Spleen (tissue), 11 donors: ENCODE data around the gene NUDCD2. TPM values are rescaled to one million over a fixed set of nuclear protein-coding genes. Genes with fewer than 3 reads are reported as not detected.

Experiments used
- DNase-seq: peaks from one replicate; pipeline ENCODE4 v3.0.0-alpha.2; 2020
- H3K27ac ChIP-seq, 8 donors: fragments of 200-600 bp; sonication (generic) in 7 of 8; 1 replicate in 4 of 8; 2 replicates in 4 of 8; pipeline versions ENCODE4 v1.5.0 to v1.8.0; 2016 to 2021; ENCODE audit warnings: inconsistent platforms in 4 of 8, mild to moderate bottlenecking in 4 of 8, moderate library complexity in 1 of 8
- H3K27me3 ChIP-seq, 7 donors: fragments of 200-600 bp; sonication (generic) in 6 of 7; replicated peaks in 1 of 7; 1 replicate in 4 of 7; 2 replicates in 3 of 7; pipeline versions ENCODE4 v1.5.0 to v1.8.0; 2016 to 2021; ENCODE audit warnings: inconsistent platforms in 3 of 7, mild to moderate bottlenecking in 1 of 7
- H3K36me3 ChIP-seq, 6 donors: fragments of 200-600 bp; sonication (generic) in 5 of 6; 1 replicate in 4 of 6; 2 replicates in 2 of 6; pipeline versions ENCODE4 v1.5.0 to v1.8.0; 2016 to 2021; ENCODE audit warnings: inconsistent platforms in 2 of 6
- H3K4me1 ChIP-seq, 6 donors: fragments of 200-600 bp; sonication (generic) in 5 of 6; 1 replicate in 3 of 6; 2 replicates in 3 of 6; pipeline versions ENCODE4 v1.5.0 to v1.8.0; 2016 to 2021; ENCODE audit warnings: inconsistent platforms in 3 of 6
- H3K4me3 ChIP-seq, 8 donors: fragments of 200-600 bp; sonication (generic) in 7 of 8; 1 replicate in 4 of 8; 2 replicates in 4 of 8; pipeline versions ENCODE4 v1.5.0 to v1.8.0; 2016 to 2021; ENCODE audit warnings: inconsistent platforms in 4 of 8, mild to moderate bottlenecking in 4 of 8, moderate library complexity in 2 of 8
- H3K9me3 ChIP-seq, 8 donors: fragments of 200-600 bp; sonication (generic) in 7 of 8; 1 replicate in 4 of 8; 2 replicates in 4 of 8; pipeline versions ENCODE4 v1.5.0 to v1.8.0; 2016 to 2021; ENCODE audit warnings: inconsistent platforms in 4 of 8
- CTCF ChIP-seq, 11 experiments: fragments of 200-600 bp in 7 of 11; fragments of 450-650 bp in 4 of 11; sonication (generic) in 4 of 11; IDR thresholded peaks in 8 of 11; conservative IDR thresholded peaks in 3 of 11; 1 replicate in 7 of 11; 2 replicates in 4 of 11; pipeline versions ENCODE4 v1.4.0 to v1.8.0; 2016 to 2021; ENCODE audit warnings: antibody characterized with exemption in 11 of 11, inconsistent platforms in 4 of 11, mild to moderate bottlenecking in 1 of 11
- POLR2A ChIP-seq, 3 donors: fragments of 450-650 bp; IDR thresholded peaks; one replicate each; pipeline ENCODE4 v1.5.1; 2017; ENCODE audit warnings: antibody characterized with exemption in 3 of 3, mild to moderate bottlenecking in 1 of 3
- POLR2AphosphoS5 ChIP-seq, 3 donors: sonication (generic); formaldehyde crosslinking; IDR thresholded peaks; one replicate each; pipeline ENCODE4 v1.5.1; 2017; ENCODE audit warnings: antibody characterized with exemption in 3 of 3
- WGBS, 5 donors: extraction: QIAGEN DNeasy Blood & Tissue Kit in 3 of 5; methylation state at CpG; one replicate each; pipeline versions ENCODE4 v1.1.5 to v1.1.7; 2013 to 2018; 5-methylcytosine and 5-hydroxymethylcytosine counted together
- intact Hi-C: fragments of 100-400 bp; cut with DNase I; formaldehyde crosslinking; loops from one replicate; pipeline ENCODE4 v1.15.0; 2023; ENCODE audit warnings: low total_unique reads
- polyA plus RNA-seq, 3 donors: library from polyadenylated mRNA; stranded (reverse); fragments of 200-250 nt; gene quantifications; one replicate each; pipeline ENCODE4 v1.2.1, GENCODE V29; 2013
- total RNA-seq, 7 donors: library from RNA; depleted of rRNA in 3 of 7; stranded (reverse); fragments of >200 nt in 3 of 7; fragmentation: NEBNext Ultra II Directional in 4 of 7; extraction: Animal tissue kit (Norgen Biotek cat#: 25700) in 4 of 7; gene quantifications; one replicate each; pipeline versions ENCODE4 v1.1.0 to v1.2.1, GENCODE V29; 2016 to 2021
- donor health status: healthy with polysubstance abuse.
- donor health status: DM: no; HTN: no; CAD: no; lungs with moderate emphysema.
- donor health status: DM: no; HTN: no; CAD: no.
- donor health status: Bipolar disorder and iron deficiency.
- donor health status: healthy.
- donor health status: DM: no; HTN: no; CAD: no.
- donor health status: DM: yes; HTN: yes; CAD: no.

NUDCD2 gene
- total and polyA plus RNA-seq, 10 donors: 5.8 to 25.9 (median 11.1) TPM

- intact Hi-C loops: no loop called here
- no peaks in the 10 kb centered on the region for H3K27me3 ChIP-seq
- no peak overlapping the region for H3K4me3 ChIP-seq
- TF ChIP-seq CTCF (IDR thresholded peaks at IDR 0.05 in 8 of 11, conservative IDR thresholded peaks at IDR 0.05 in 3 of 11): peak in 6 of 11 experiments; percentile 20 to 49 (median 43)
- no peak for TF ChIP-seq POLR2AphosphoS5 (IDR thresholded peaks at IDR 0.05)
- no peak for TF ChIP-seq POLR2A (IDR thresholded peaks at IDR 0.05)
- H3K9me3 ChIP-seq: no peaks in the 10 kb centered on the region
- H3K27ac ChIP-seq: no peak overlapping the region
- H3K36me3 ChIP-seq: peaks cover 0 to 44% (median 0%) of the 10 kb centered on the region in 6 donors
- no peaks in the 10 kb centered on the region for H3K4me1 ChIP-seq
- WGBS, 5 donors: 80 to 98% (median 95%) methylated on average over 3 of the region's 3 CpGs
- DNase-seq: no peak
Observed at GRCh38 chr5:163473635-163474243, 13.8 kb upstream of the NUDCD2 start.

- WGBS, 5 donors: 57 to 77% (median 70%) methylated on average over 4 of the region's 4 CpGs
- no peak for DNase-seq
- TF ChIP-seq CTCF (IDR thresholded peaks at IDR 0.05 in 8 of 11, conservative IDR thresholded peaks at IDR 0.05 in 3 of 11) (no peak), POLR2AphosphoS5 (IDR thresholded peaks at IDR 0.05) (no peak), POLR2A (IDR thresholded peaks at IDR 0.05) (no peak)
- H3K36me3 ChIP-seq: peaks cover 0 to 18% (median 0%) of the 10 kb centered on the region in 6 donors
- no peak overlapping the region for H3K4me3 ChIP-seq
- H3K27ac ChIP-seq: no peak overlapping the region
- H3K4me1 ChIP-seq: peaks cover 0 to 3% (median 0%) of the 10 kb centered on the region in 6 donors
- H3K9me3 ChIP-seq: no peaks in the 10 kb centered on the region
- H3K27me3 ChIP-seq: no peaks in the 10 kb centered on the region
- intact Hi-C loops: no loop called here
Observed at GRCh38 chr5:163467682-163468081, 7.8 kb upstream of the NUDCD2 start.

GRCh38 chr5:163463063-163463435, 3.1 kb upstream of the NUDCD2 start:
- Histone ChIP-seq H3K4me3 (no peak overlapping the region), H3K9me3 (no peaks in the 10 kb centered on the region), H3K4me1 (peaks cover 18 to 42% (median 28%) of the 10 kb centered on the region in 6 donors), H3K27ac (peak overlapping the region in 1 of 8 donors; percentile 96), H3K36me3 (no peaks in the 10 kb centered on the region), H3K27me3 (no peaks in the 10 kb centered on the region)
- intact Hi-C loops: loop anchor here (5.0 kb wide), 1 partner anchor 44 kb away; the partner anchor contains the start of gene MAT2B
- DNase-seq: no peak
- TF ChIP-seq POLR2A (IDR thresholded peaks at IDR 0.05): no peak
- no peak for TF ChIP-seq CTCF (IDR thresholded peaks at IDR 0.05 in 8 of 11, conservative IDR thresholded peaks at IDR 0.05 in 3 of 11)
- TF ChIP-seq POLR2AphosphoS5 (IDR thresholded peaks at IDR 0.05): no peak

GRCh38 chr5:163460562-163461171, 765 bp upstream of the NUDCD2 start, which contains the start of gene HMMR:
HMMR (plus strand) TSS chr5:163460632; CDS start chr5:163460693, 61 bp downstream.
- intact Hi-C loops: loop anchor here (5.0 kb wide), 1 partner anchor 47 kb away; the partner anchor contains the start of gene MAT2B
- 0 to 1% (median 1%) methylated on average over 23 of the region's 23 CpGs for WGBS, 5 donors

More at GRCh38 chr5:163460562-163461171, 765 bp upstream of the NUDCD2 start, which contains the start of gene HMMR:
- H3K4me1 ChIP-seq: peaks cover 25 to 61% (median 37%) of the 10 kb centered on the region in 6 donors
- H3K27ac ChIP-seq: peak within 1 kb of the TSS; percentile 93 to 99 (median 97)
- TF ChIP-seq CTCF (IDR thresholded peaks at IDR 0.05 in 8 of 11, conservative IDR thresholded peaks at IDR 0.05 in 3 of 11) (no peak), POLR2AphosphoS5 (IDR thresholded peaks at IDR 0.05) (no peak), POLR2A (IDR thresholded peaks at IDR 0.05) (no peak)
- no peaks in the 10 kb centered on the region for H3K27me3 ChIP-seq
- H3K4me3 ChIP-seq: peak within 1 kb of the TSS; percentile 49 to 79 (median 62)
- H3K9me3 ChIP-seq: no peaks in the 10 kb centered on the region
- H3K36me3 ChIP-seq: peaks cover 0 to 13% (median 4%) of the 10 kb centered on the region in 6 donors
- no peak for DNase-seq
